Neuronal stem cell (in vitro differentiated cells): ENCODE measurements around the gene OBSCN.
"Not testable (repeated sequence)": the region's sequence is repeated elsewhere in the genome, so short reads cannot be mapped to it uniquely, and the experiment has no call there.

Source experiments
- DNase-seq: peaks from one replicate; pipeline ENCODE4 v3.0.0-alpha.2; 2013; ENCODE audit warnings: low spot score
- H2AFZ ChIP-seq: one replicate; pipeline ENCODE4 v1.6.1; 2013; ENCODE audit warnings: mild to moderate bottlenecking, low read length, inconsistent platforms
- H2AK5ac ChIP-seq: 2 replicates; pipeline ENCODE4 v1.6.1; 2013; ENCODE audit warnings: low read depth, mild to moderate bottlenecking, inconsistent platforms, low read length, moderate library complexity, mixed read lengths
- H2BK120ac ChIP-seq: 2 replicates; pipeline ENCODE4 v1.6.1; 2013; ENCODE audit warnings: low read depth, mild to moderate bottlenecking, inconsistent platforms, low read length, moderate library complexity, mixed read lengths
- H2BK12ac ChIP-seq: one replicate; pipeline ENCODE4 v1.6.1; 2013; ENCODE audit warnings: low read length, inconsistent platforms
- H2BK15ac ChIP-seq: 2 replicates; pipeline ENCODE4 v1.6.1; 2013; ENCODE audit warnings: mild to moderate bottlenecking, low read length, inconsistent platforms, mixed read lengths
- H2BK5ac ChIP-seq: one replicate; pipeline ENCODE4 v1.6.1; 2013; ENCODE audit warnings: inconsistent platforms, mild to moderate bottlenecking, low read length, moderate library complexity
- H3K14ac ChIP-seq: one replicate; pipeline ENCODE4 v1.6.1; 2013; ENCODE audit warnings: low read length, inconsistent platforms
- H3K18ac ChIP-seq: 2 replicates; pipeline ENCODE4 v1.6.1; 2013; ENCODE audit warnings: low read length, inconsistent platforms
- H3K23ac ChIP-seq: 2 replicates; pipeline ENCODE4 v1.6.1; 2013; ENCODE audit warnings: low read depth, mild to moderate bottlenecking, mixed read lengths, low read length, inconsistent platforms; ENCODE audit not compliant: poor library complexity
- H3K27ac ChIP-seq: replicated peaks from 3 replicates; pipeline ENCODE4 v1.5.1; 2013; ENCODE audit warnings: low read length, inconsistent platforms
- H3K27me3 ChIP-seq, 3 experiments: 2 replicates each; pipeline ENCODE4 v1.6.1; 2013; ENCODE audit warnings: low read length in 3 of 3, mild to moderate bottlenecking in 2 of 3, inconsistent platforms in 1 of 3, low read depth in 1 of 3, mixed read lengths in 1 of 3, moderate library complexity in 1 of 3; ENCODE audit not compliant: control insufficient read depth in 3 of 3, insufficient read depth in 3 of 3
- H3K36me3 ChIP-seq, 2 donors: replicated peaks in 1 of 2; 2 replicates each; pipeline ENCODE4 v1.6.1; 2013; ENCODE audit warnings: low read length in 2 of 2; ENCODE audit not compliant: control insufficient read depth in 2 of 2, insufficient read depth in 2 of 2
- H3K4ac ChIP-seq: 2 replicates; pipeline ENCODE4 v1.6.1; 2013; ENCODE audit warnings: inconsistent platforms, mild to moderate bottlenecking, low read length, moderate library complexity
- H3K4me1 ChIP-seq, 2 donors: 1 replicate in 1 of 2; 2 replicates in 1 of 2; pipeline ENCODE4 v1.6.1; 2013; ENCODE audit warnings: low read length in 2 of 2, low read depth in 1 of 2; ENCODE audit not compliant: control insufficient read depth in 2 of 2, insufficient read depth in 1 of 2
- H3K4me2 ChIP-seq: one replicate; pipeline ENCODE4 v1.6.1; 2013; ENCODE audit warnings: mild to moderate bottlenecking, low read length, inconsistent platforms; ENCODE audit not compliant: insufficient read depth, poor library complexity, severe bottlenecking
- H3K4me3 ChIP-seq, 2 donors: 2 replicates each; pipeline ENCODE4 v1.5.1; 2013; ENCODE audit warnings: low read length in 2 of 2, mild to moderate bottlenecking in 2 of 2, inconsistent platforms in 1 of 2, moderate library complexity in 1 of 2
- H3K79me1 ChIP-seq: one replicate; pipeline ENCODE4 v1.6.1; 2013; ENCODE audit warnings: low read depth, mild to moderate bottlenecking, inconsistent platforms, low read length, moderate library complexity
- H3K9ac ChIP-seq: one replicate; pipeline ENCODE4 v1.6.1; 2013; ENCODE audit warnings: mild to moderate bottlenecking, low read depth, low read length, inconsistent platforms; ENCODE audit not compliant: poor library complexity
- H3K9me3 ChIP-seq, 2 donors: replicated peaks in 1 of 2; 2 replicates each; pipeline versions ENCODE3 to v1.6.1; 2013; ENCODE audit warnings: low read length in 2 of 2, mild to moderate bottlenecking in 2 of 2, inconsistent platforms in 1 of 2, low read depth in 1 of 2, mixed read lengths in 1 of 2, moderate library complexity in 1 of 2; ENCODE audit not compliant: control insufficient read depth in 2 of 2, insufficient read depth in 1 of 2
- H4K8ac ChIP-seq: one replicate; pipeline ENCODE4 v1.6.1; 2013; ENCODE audit warnings: low read depth, mild to moderate bottlenecking, inconsistent platforms, low read length, moderate library complexity
- H4K91ac ChIP-seq: one replicate; pipeline ENCODE4 v1.6.1; 2013; ENCODE audit warnings: low read length, low read depth, mild to moderate bottlenecking, inconsistent platforms; ENCODE audit not compliant: poor library complexity
- WGBS, 2 donors: extraction: QIAGEN DNeasy Blood & Tissue Kit; methylation state at CpG; one replicate each; pipeline ENCODE4 v1.1.7; 2013; ENCODE audit warnings: missing lambda C conversion rate in 2 of 2, mixed read lengths in 1 of 2; ENCODE audit not compliant: insufficient read length in 2 of 2, insufficient replicate concordance in 1 of 2; ENCODE audit errors: extremely low coverage in 2 of 2; 5-methylcytosine and 5-hydroxymethylcytosine counted together

Gene OBSCN

GRCh38 chr1:228188249-228188648, 19.6 kb upstream of the OBSCN start:
- not testable (repeated sequence) for H3K23ac ChIP-seq, H2BK12ac ChIP-seq, H3K36me3 ChIP-seq, H3K4me3 ChIP-seq, H3K18ac ChIP-seq, H3K4me1 ChIP-seq, H3K27me3 ChIP-seq, H2BK120ac ChIP-seq, H3K9ac ChIP-seq, H3K27ac ChIP-seq, DNase-seq, H2BK5ac ChIP-seq, H2AK5ac ChIP-seq, H3K9me3 ChIP-seq, H4K91ac ChIP-seq, H3K14ac ChIP-seq, H3K4me2 ChIP-seq, H2BK15ac ChIP-seq, H3K4ac ChIP-seq, H2AFZ ChIP-seq, H3K79me1 ChIP-seq, H4K8ac ChIP-seq
- no CpG with 5 or more reads among the region's 2 CpGs for WGBS, 2 donors

- H3K4me2 ChIP-seq: no peak overlapping the region
- peak overlapping the region; percentile 18 for H3K9ac ChIP-seq
- H2AFZ ChIP-seq: no peak overlapping the region
- no peak overlapping the region for H3K4ac ChIP-seq
- H2BK5ac ChIP-seq: peak overlapping the region; percentile 32
- no peak overlapping the region for H3K23ac ChIP-seq
- H3K4me1 ChIP-seq: peaks cover 0 to 9% of the 10 kb centered on the region in 2 donors
- no peaks in the 10 kb centered on the region for H3K36me3 ChIP-seq
- H3K9me3 ChIP-seq: peaks cover 0 to 5% of the 10 kb centered on the region in 2 donors
- no peak overlapping the region for H2BK15ac ChIP-seq
- H3K27ac ChIP-seq: no peak overlapping the region
- no CpG with 5 or more reads among the region's 14 CpGs for WGBS, 2 donors
- H3K14ac ChIP-seq: peak overlapping the region; percentile 97
- no peak overlapping the region for H2BK120ac ChIP-seq
- no peak overlapping the region for H3K18ac ChIP-seq
- H4K91ac ChIP-seq: no peak overlapping the region
- H3K27me3 ChIP-seq: no peaks in the 10 kb centered on the region
- DNase-seq: no peak
- H4K8ac ChIP-seq: no peak overlapping the region
- no peak overlapping the region for H3K4me3 ChIP-seq
- H2AK5ac ChIP-seq: peak overlapping the region; percentile 24
- no peak overlapping the region for H2BK12ac ChIP-seq
- H3K79me1 ChIP-seq: peaks cover 6% of the 10 kb centered on the region
These were observed 17.7 kb upstream of the OBSCN start for GRCh38 chr1:228190182-228190581.

- Histone ChIP-seq H3K36me3 (no peaks in the 10 kb centered on the region), H3K18ac (no peak overlapping the region), H3K14ac (no peak overlapping the region), H3K9ac (no peak overlapping the region), H4K91ac (no peak overlapping the region), H3K4me2 (no peak overlapping the region), H3K23ac (no peak overlapping the region), H3K4ac (no peak overlapping the region), H3K9me3 (peaks cover 0 to 6% of the 10 kb centered on the region in 2 donors), H2AFZ (no peak overlapping the region), H4K8ac (no peak overlapping the region), H3K27ac (no peak overlapping the region), H3K4me1 (peaks cover 0 to 9% of the 10 kb centered on the region in 2 donors), H2AK5ac (no peak overlapping the region), H2BK5ac (no peak overlapping the region), H2BK15ac (no peak overlapping the region), H3K27me3 (no peaks in the 10 kb centered on the region), H3K4me3 (no peak overlapping the region), H2BK120ac (no peak overlapping the region), H2BK12ac (no peak overlapping the region), H3K79me1 (peaks cover 6% of the 10 kb centered on the region)
- no CpG with 5 or more reads among the region's 5 CpGs for WGBS, 2 donors
- no peak for DNase-seq
These were observed 17.1 kb upstream of the OBSCN start for GRCh38 chr1:228190778-228191177.

GRCh38 chr1:228194436-228194835, 13.4 kb upstream of the OBSCN start:
- Histone ChIP-seq H3K27me3 (no peaks in the 10 kb centered on the region), H2BK120ac (no peak overlapping the region), H2BK12ac (no peak overlapping the region), H3K9me3 (peaks cover 0 to 23% of the 10 kb centered on the region in 2 donors), H3K36me3 (no peaks in the 10 kb centered on the region), H2AFZ (no peak overlapping the region), H3K23ac (no peak overlapping the region), H3K14ac (no peak overlapping the region), H3K4me2 (no peak overlapping the region), H3K4me3 (no peak overlapping the region), H3K4me1 (peaks cover 0 to 9% of the 10 kb centered on the region in 2 donors), H3K27ac (no peak overlapping the region), H3K18ac (no peak overlapping the region), H3K9ac (no peak overlapping the region), H3K79me1 (peaks cover 3% of the 10 kb centered on the region), H4K91ac (no peak overlapping the region), H3K4ac (no peak overlapping the region), H2BK15ac (no peak overlapping the region), H2AK5ac (no peak overlapping the region), H2BK5ac (no peak overlapping the region), H4K8ac (no peak overlapping the region)
- no peak for DNase-seq
- WGBS, 2 donors: no CpG with 5 or more reads among the region's 3 CpGs
